Endothelial cell of umbilical vein (primary cell): ENCODE data around the gene TACSTD2.

Experiments used
- CTCF ChIP-seq, 2 donors: IDR thresholded peaks; 1 replicate in 1 of 2; 2 replicates in 1 of 2; pipeline ENCODE4 v1.5.1; 2011; ENCODE audit warnings: low read length in 2 of 2, mild to moderate bottlenecking in 2 of 2, moderate library complexity in 2 of 2, control low read depth in 1 of 2, inconsistent platforms in 1 of 2, low read depth in 1 of 2; ENCODE audit not compliant: insufficient read depth in 1 of 2; ENCODE audit errors: extremely low read depth in 1 of 2
- EZH2 ChIP-seq: IDR thresholded peaks from 2 replicates; pipeline ENCODE4 v1.6.1; 2012; ENCODE audit warnings: borderline replicate concordance, low read depth, mild to moderate bottlenecking, moderate library complexity, low read length, inconsistent platforms; ENCODE audit not compliant: severe bottlenecking
- FOS ChIP-seq: IDR thresholded peaks from 2 replicates; pipeline ENCODE4 v1.6.1; 2011; ENCODE audit warnings: mild to moderate bottlenecking, low read length, moderate library complexity, borderline replicate concordance; ENCODE audit not compliant: insufficient read depth
- JUN ChIP-seq: IDR thresholded peaks from 2 replicates; pipeline ENCODE4 v1.6.1; 2011; ENCODE audit warnings: borderline replicate concordance, low read depth; ENCODE audit not compliant: insufficient read length, insufficient read depth
- MAX ChIP-seq: IDR thresholded peaks from 2 replicates; pipeline ENCODE4 v1.6.1; 2011; ENCODE audit not compliant: insufficient read depth, insufficient read length
- POLR2A ChIP-seq: IDR thresholded peaks from 2 replicates; pipeline ENCODE4 v1.6.1; 2012; ENCODE audit warnings: low read depth, mild to moderate bottlenecking, control low read depth, low read length
- POLR2AphosphoS5 ChIP-seq: IDR thresholded peaks from 2 replicates; pipeline ENCODE4 v1.6.1; 2012; ENCODE audit warnings: low read depth, mild to moderate bottlenecking, control low read depth, low read length, moderate library complexity; ENCODE audit not compliant: insufficient read depth

GRCh38 chr1:58568271-58568860, 8.7 kb downstream of the TACSTD2 start:
- TF ChIP-seq CTCF (IDR thresholded peaks at IDR 0.05; ENCODE audit: extremely low read depth in 1 of 2, insufficient read depth in 1 of 2, low read depth in 1 of 2, low read length in 2 of 2) (no peak), POLR2AphosphoS5 (no peak), POLR2A (no peak), MAX (no peak), EZH2 (no peak), JUN (no peak), FOS (no peak)
